Hepatocyte (in vitro differentiated cells): ENCODE measurements around the gene SCYL2. TPM values are rescaled to one million over a fixed set of nuclear protein-coding genes. Genes with fewer than 3 reads are reported as not detected.

Experiments used
- DNase-seq: peaks from one replicate; pipeline ENCODE4 v3.0.0-alpha.2; 2016; ENCODE audit warnings: low spot score
- H2AFZ ChIP-seq: fragments of 200-600 bp; sonication (generic); 2 replicates; pipeline ENCODE4 v1.6.0; 2016; ENCODE audit warnings: antibody characterized with exemption, mild to moderate bottlenecking
- H3K27ac ChIP-seq: fragments of 200-600 bp; sonication (generic); 2 replicates; pipeline ENCODE4 v1.5.1; 2016; ENCODE audit warnings: mild to moderate bottlenecking
- H3K27me3 ChIP-seq: fragments of 200-600 bp; sonication (generic); 2 replicates; pipeline ENCODE4 v1.6.1; 2016
- H3K36me3 ChIP-seq: fragments of 200-600 bp; sonication (generic); replicated peaks from 2 replicates; pipeline ENCODE4 v1.5.1; 2016; ENCODE audit warnings: low read depth; ENCODE audit not compliant: insufficient read depth
- H3K4me1 ChIP-seq: fragments of 200-600 bp; sonication (generic); 2 replicates; pipeline ENCODE4 v1.5.1; 2016; ENCODE audit warnings: mild to moderate bottlenecking, moderate library complexity; ENCODE audit not compliant: insufficient read depth
- H3K4me2 ChIP-seq: fragments of 200-600 bp; sonication (generic); 2 replicates; pipeline ENCODE4 v1.6.0; 2016
- H3K4me3 ChIP-seq: fragments of 200-600 bp; sonication (generic); 2 replicates; pipeline ENCODE4 v1.5.1; 2016; ENCODE audit warnings: mild to moderate bottlenecking
- H3K79me2 ChIP-seq: fragments of 200-600 bp; sonication (generic); 2 replicates; pipeline ENCODE4 v1.6.0; 2017; ENCODE audit warnings: mild to moderate bottlenecking
- H3K9me2 ChIP-seq: fragments of 200-600 bp; sonication (generic); replicated peaks from 2 replicates; pipeline ENCODE4 v1.6.0; 2017; ENCODE audit warnings: mild to moderate bottlenecking; ENCODE audit not compliant: insufficient read depth
- H3K9me3 ChIP-seq: fragments of 200-600 bp; sonication (generic); 2 replicates; pipeline ENCODE4 v1.5.1; 2016; ENCODE audit warnings: low read depth, mild to moderate bottlenecking
- H4K20me1 ChIP-seq: fragments of 200-600 bp; sonication (generic); 2 replicates; pipeline ENCODE4 v1.6.0; 2016; ENCODE audit warnings: mild to moderate bottlenecking; ENCODE audit not compliant: insufficient read depth, poor library complexity, severe bottlenecking
- EZH2 ChIP-seq: fragments of 200-600 bp; sonication (generic); IDR thresholded peaks from 2 replicates; pipeline ENCODE4 v1.6.1; 2016; ENCODE audit warnings: antibody characterized with exemption, mild to moderate bottlenecking, borderline replicate concordance
- EZH2phosphoT487 ChIP-seq: fragments of 200-600 bp; sonication (generic); IDR thresholded peaks from one replicate; pipeline ENCODE4 v1.6.1; 2018; ENCODE audit warnings: antibody characterized with exemption, mild to moderate bottlenecking, low read depth, moderate library complexity; ENCODE audit not compliant: unreplicated experiment, severe bottlenecking
- WGBS: methylation state at CpG from one replicate; pipeline ENCODE4 v1.1.6; 2016; ENCODE audit warnings: low lambda C conversion rate; ENCODE audit errors: missing lambda C conversion rate; 5-methylcytosine and 5-hydroxymethylcytosine counted together
- polyA plus RNA-seq: library from polyadenylated mRNA; unstranded; fragments of >200 nt; fragmentation: Nextera tagmentation; extraction: Ambion mirVana; gene quantifications from 2 replicates; pipeline ENCODE4 v1.2.1, GENCODE V29; 2016
- total RNA-seq: library from RNA; depleted of rRNA; stranded (reverse); fragments of >200 nt; gene quantifications from 2 replicates; pipeline ENCODE4 v1.2.3, GENCODE V29; 2014
- TF ChIP-seq, protein P1 (sequence below): fragments of 200-600 bp; sonication (generic); IDR thresholded peaks from 2 replicates; pipeline ENCODE4 v1.5.1; 2016; ENCODE audit warnings: antibody characterized with exemption, mild to moderate bottlenecking; ENCODE audit not compliant: poor library complexity

SCYL2 gene
- total and polyA plus RNA-seq, 2 experiments from 2014 or later = 17.2 to 55.0 TPM

- Histone ChIP-seq H3K9me3 (no peaks in the 10 kb centered on the region), H3K27me3 (no peaks in the 10 kb centered on the region), H3K27ac (no peak overlapping the region), H3K36me3 (no peaks in the 10 kb centered on the region), H4K20me1 (no peaks in the 10 kb centered on the region), H3K4me2 (no peak overlapping the region), H3K9me2 (no peaks in the 10 kb centered on the region), H2AFZ (no peak overlapping the region), H3K4me3 (no peak overlapping the region), H3K79me2 (no peaks in the 10 kb centered on the region), H3K4me1 (no peaks in the 10 kb centered on the region)
- TF ChIP-seq EZH2 = no peak
- TF ChIP-seq EZH2phosphoT487 = no peak
- TF ChIP-seq, protein P1, sequence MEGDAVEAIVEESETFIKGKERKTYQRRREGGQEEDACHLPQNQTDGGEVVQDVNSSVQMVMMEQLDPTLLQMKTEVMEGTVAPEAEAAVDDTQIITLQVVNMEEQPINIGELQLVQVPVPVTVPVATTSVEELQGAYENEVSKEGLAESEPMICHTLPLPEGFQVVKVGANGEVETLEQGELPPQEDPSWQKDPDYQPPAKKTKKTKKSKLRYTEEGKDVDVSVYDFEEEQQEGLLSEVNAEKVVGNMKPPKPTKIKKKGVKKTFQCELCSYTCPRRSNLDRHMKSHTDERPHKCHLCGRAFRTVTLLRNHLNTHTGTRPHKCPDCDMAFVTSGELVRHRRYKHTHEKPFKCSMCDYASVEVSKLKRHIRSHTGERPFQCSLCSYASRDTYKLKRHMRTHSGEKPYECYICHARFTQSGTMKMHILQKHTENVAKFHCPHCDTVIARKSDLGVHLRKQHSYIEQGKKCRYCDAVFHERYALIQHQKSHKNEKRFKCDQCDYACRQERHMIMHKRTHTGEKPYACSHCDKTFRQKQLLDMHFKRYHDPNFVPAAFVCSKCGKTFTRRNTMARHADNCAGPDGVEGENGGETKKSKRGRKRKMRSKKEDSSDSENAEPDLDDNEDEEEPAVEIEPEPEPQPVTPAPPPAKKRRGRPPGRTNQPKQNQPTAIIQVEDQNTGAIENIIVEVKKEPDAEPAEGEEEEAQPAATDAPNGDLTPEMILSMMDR = no peak
- DNase-seq = no peak
- 62% methylated on average over 1 of the region's 1 CpG for WGBS
Observed at GRCh38 chr12:100345020-100345767, 78.2 kb downstream of the SCYL2 start.

GRCh38 chr12:100346660-100347059 is 79.7 kb downstream of the SCYL2 start:
- 86% methylated on average over 3 of the region's 3 CpGs for WGBS
- H3K4me1 ChIP-seq = no peaks in the 10 kb centered on the region
- H3K79me2 ChIP-seq = no peaks in the 10 kb centered on the region
- no peak for TF ChIP-seq EZH2
- TF ChIP-seq, protein P1 = no peak
- TF ChIP-seq EZH2phosphoT487 = no peak
- no peak overlapping the region for H3K4me3 ChIP-seq
- H3K9me2 ChIP-seq = no peaks in the 10 kb centered on the region
- no peaks in the 10 kb centered on the region for H4K20me1 ChIP-seq
- H3K36me3 ChIP-seq = no peaks in the 10 kb centered on the region
- no peaks in the 10 kb centered on the region for H3K27me3 ChIP-seq
- DNase-seq = no peak
- no peaks in the 10 kb centered on the region for H3K9me3 ChIP-seq
- H2AFZ ChIP-seq = no peak overlapping the region
- no peak overlapping the region for H3K27ac ChIP-seq
- no peak overlapping the region for H3K4me2 ChIP-seq

GRCh38 chr12:100348657-100349454 is 81.9 kb downstream of the SCYL2 start:
- no peaks in the 10 kb centered on the region for H3K79me2 ChIP-seq
- no peak overlapping the region for H3K4me2 ChIP-seq
- peak; percentile 35 for DNase-seq
- H3K27me3 ChIP-seq = no peaks in the 10 kb centered on the region
- H3K27ac ChIP-seq = no peak overlapping the region
- H3K4me3 ChIP-seq = no peak overlapping the region
- no peaks in the 10 kb centered on the region for H3K9me2 ChIP-seq
- no peak overlapping the region for H2AFZ ChIP-seq
- no peaks in the 10 kb centered on the region for H3K4me1 ChIP-seq
- H4K20me1 ChIP-seq = no peaks in the 10 kb centered on the region
- no peaks in the 10 kb centered on the region for H3K9me3 ChIP-seq
- no peak for TF ChIP-seq EZH2
- TF ChIP-seq, protein P1 = peak; percentile 63
- no peak for TF ChIP-seq EZH2phosphoT487
- WGBS = 76% methylated on average over 7 of the region's 7 CpGs
- no peaks in the 10 kb centered on the region for H3K36me3 ChIP-seq
